IMR-90 (cell line): ENCODE data around the gene CSGALNACT2.

Experiments used
- BHLHE40 ChIP-seq: fragments of 150-350 bp; IDR thresholded peaks from 2 replicates; pipeline ENCODE4 v1.6.1; 2016; ENCODE audit warnings: mild to moderate bottlenecking, low read depth, low read length
- CEBPB ChIP-seq: IDR thresholded peaks from 2 replicates; pipeline ENCODE4 v1.6.1; 2012; ENCODE audit warnings: low read depth, low read length, improper control_type of control experiment
- CHD1 ChIP-seq: IDR thresholded peaks from 2 replicates; pipeline ENCODE4 v1.6.1; 2012; ENCODE audit warnings: low read depth, low read length, improper control_type of control experiment
- FOS ChIP-seq: fragments of 150-350 bp; IDR thresholded peaks from 2 replicates; pipeline ENCODE4 v1.6.1; 2016; ENCODE audit warnings: low read depth, low read length
- MAFK ChIP-seq: IDR thresholded peaks from 2 replicates; pipeline ENCODE4 v1.6.1; 2012; ENCODE audit warnings: low read depth, low read length, improper control_type of control experiment
- MXI1 ChIP-seq: IDR thresholded peaks from 2 replicates; pipeline ENCODE4 v1.6.1; 2012; ENCODE audit warnings: low read depth, mild to moderate bottlenecking, low read length, moderate library complexity, borderline replicate concordance
- POLR2A ChIP-seq: IDR thresholded peaks from 2 replicates; pipeline ENCODE4 v1.6.1; 2012; ENCODE audit warnings: mild to moderate bottlenecking, low read depth, low read length
- RAD21 ChIP-seq: IDR thresholded peaks from 2 replicates; pipeline ENCODE4 v1.6.1; 2012; ENCODE audit warnings: low read length, improper control_type of control experiment
- RCOR1 ChIP-seq: IDR thresholded peaks from 2 replicates; pipeline ENCODE4 v1.6.1; 2012; ENCODE audit warnings: mild to moderate bottlenecking, low read length, improper control_type of control experiment; ENCODE audit not compliant: insufficient replicate concordance
- RFX5 ChIP-seq: IDR thresholded peaks from 2 replicates; pipeline ENCODE4 v1.8.0; 2012; ENCODE audit warnings: low read depth, mild to moderate bottlenecking, low read length, moderate library complexity
- SMC3 ChIP-seq: fragments of 150-350 bp; IDR thresholded peaks from 2 replicates; pipeline ENCODE4 v1.6.1; 2016; ENCODE audit warnings: low read depth, mild to moderate bottlenecking, antibody characterized with exemption, low read length, moderate library complexity
- USF2 ChIP-seq: fragments of 150-350 bp; IDR thresholded peaks from 2 replicates; pipeline ENCODE4 v1.6.1; 2017; ENCODE audit warnings: mild to moderate bottlenecking, antibody characterized with exemption, low read length, low read depth
- TF ChIP-seq, protein P1 (sequence below): fragments of 150-350 bp; IDR thresholded peaks from 2 replicates; pipeline ENCODE4 v1.6.1; 2016; ENCODE audit warnings: low read depth, mild to moderate bottlenecking, low read length, moderate library complexity, borderline replicate concordance
- TF ChIP-seq, protein P2 (sequence below): conservative IDR thresholded peaks from 2 replicates; pipeline ENCODE4 v1.5.1; 2012; ENCODE audit warnings: mild to moderate bottlenecking, low read depth, low read length, improper control_type of control experiment

DNA sequence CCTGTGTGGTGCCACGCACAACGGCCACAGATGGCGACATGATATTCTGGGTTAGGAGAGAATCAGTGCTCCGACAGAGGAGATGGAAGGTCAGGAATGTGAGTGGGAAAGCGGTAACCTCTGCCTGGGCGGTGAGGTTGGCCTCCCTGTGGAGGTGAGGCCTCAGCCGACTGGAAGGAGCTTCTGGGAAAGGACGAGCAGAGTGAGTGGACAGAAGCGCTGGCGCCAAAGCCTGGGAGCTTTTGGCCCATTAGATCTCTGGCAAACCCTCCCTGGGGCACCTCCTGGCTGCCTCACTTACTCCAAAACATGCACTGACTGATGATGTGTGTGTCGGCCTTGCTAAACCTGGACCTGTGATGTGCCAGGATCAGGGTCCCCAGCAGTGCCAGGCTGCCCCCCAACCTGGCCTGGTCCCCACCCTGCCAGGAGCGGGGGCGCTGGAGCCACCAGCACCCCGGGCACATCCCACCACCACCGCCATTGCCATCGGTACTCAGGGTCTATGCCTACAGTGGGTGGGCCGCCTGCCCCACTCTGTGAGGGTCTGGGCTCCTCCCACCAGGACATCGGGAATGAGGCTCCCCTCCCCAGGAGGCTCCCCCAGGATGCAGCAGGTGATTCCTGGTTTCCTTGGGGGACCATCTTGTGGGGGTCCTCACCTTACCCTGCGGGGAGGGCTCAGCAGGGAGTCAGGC, 77.7 kb downstream of the CSGALNACT2 start:
- TF ChIP-seq, protein P1, sequence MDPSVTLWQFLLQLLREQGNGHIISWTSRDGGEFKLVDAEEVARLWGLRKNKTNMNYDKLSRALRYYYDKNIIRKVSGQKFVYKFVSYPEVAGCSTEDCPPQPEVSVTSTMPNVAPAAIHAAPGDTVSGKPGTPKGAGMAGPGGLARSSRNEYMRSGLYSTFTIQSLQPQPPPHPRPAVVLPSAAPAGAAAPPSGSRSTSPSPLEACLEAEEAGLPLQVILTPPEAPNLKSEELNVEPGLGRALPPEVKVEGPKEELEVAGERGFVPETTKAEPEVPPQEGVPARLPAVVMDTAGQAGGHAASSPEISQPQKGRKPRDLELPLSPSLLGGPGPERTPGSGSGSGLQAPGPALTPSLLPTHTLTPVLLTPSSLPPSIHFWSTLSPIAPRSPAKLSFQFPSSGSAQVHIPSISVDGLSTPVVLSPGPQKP, result no peak
- TF ChIP-seq, protein P2, sequence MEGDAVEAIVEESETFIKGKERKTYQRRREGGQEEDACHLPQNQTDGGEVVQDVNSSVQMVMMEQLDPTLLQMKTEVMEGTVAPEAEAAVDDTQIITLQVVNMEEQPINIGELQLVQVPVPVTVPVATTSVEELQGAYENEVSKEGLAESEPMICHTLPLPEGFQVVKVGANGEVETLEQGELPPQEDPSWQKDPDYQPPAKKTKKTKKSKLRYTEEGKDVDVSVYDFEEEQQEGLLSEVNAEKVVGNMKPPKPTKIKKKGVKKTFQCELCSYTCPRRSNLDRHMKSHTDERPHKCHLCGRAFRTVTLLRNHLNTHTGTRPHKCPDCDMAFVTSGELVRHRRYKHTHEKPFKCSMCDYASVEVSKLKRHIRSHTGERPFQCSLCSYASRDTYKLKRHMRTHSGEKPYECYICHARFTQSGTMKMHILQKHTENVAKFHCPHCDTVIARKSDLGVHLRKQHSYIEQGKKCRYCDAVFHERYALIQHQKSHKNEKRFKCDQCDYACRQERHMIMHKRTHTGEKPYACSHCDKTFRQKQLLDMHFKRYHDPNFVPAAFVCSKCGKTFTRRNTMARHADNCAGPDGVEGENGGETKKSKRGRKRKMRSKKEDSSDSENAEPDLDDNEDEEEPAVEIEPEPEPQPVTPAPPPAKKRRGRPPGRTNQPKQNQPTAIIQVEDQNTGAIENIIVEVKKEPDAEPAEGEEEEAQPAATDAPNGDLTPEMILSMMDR, result no peak
- TF ChIP-seq POLR2A (no peak), CEBPB (no peak), RCOR1 (no peak), MAFK (no peak), BHLHE40 (no peak), FOS (no peak), RAD21 (no peak), CHD1 (no peak), USF2 (no peak), RFX5 (no peak), MXI1 (no peak), SMC3 (no peak)
